HepG2 (cell line): Measurements from ENCODE around the gene NUDT14. TPM values are rescaled to one million over a fixed set of nuclear protein-coding genes. Genes with fewer than 3 reads are reported as not detected.

Experiments used
- ARID2 ChIP-seq: sonication (generic); formaldehyde crosslinking; IDR thresholded peaks from 2 replicates; pipeline ENCODE4 v1.8.1; 2022; ENCODE audit warnings: mild to moderate bottlenecking, missing genetic modification reagents, borderline replicate concordance
- GLI4 ChIP-seq: sonication (generic); formaldehyde crosslinking; IDR thresholded peaks from 2 replicates; pipeline ENCODE4 v1.5.1; 2020; ENCODE audit warnings: missing genetic modification reagents, mild to moderate bottlenecking, moderate library complexity, borderline replicate concordance
- GZF1 ChIP-seq: sonication (generic); formaldehyde crosslinking; IDR thresholded peaks from 2 replicates; pipeline ENCODE4 v1.5.1; 2020; ENCODE audit warnings: mild to moderate bottlenecking, missing genetic modification reagents
- MED8 ChIP-seq: sonication (generic); formaldehyde crosslinking; IDR thresholded peaks from 2 replicates; pipeline ENCODE4 v1.8.1; 2023; ENCODE audit warnings: mild to moderate bottlenecking, missing genetic modification reagents; ENCODE audit not compliant: insufficient replicate concordance
- MXD1 ChIP-seq: sonication (generic); formaldehyde crosslinking; IDR thresholded peaks from 2 replicates; pipeline ENCODE4 v1.4.0; 2020; ENCODE audit warnings: mild to moderate bottlenecking, missing genetic modification reagents
- PHF8 ChIP-seq: sonication (generic); formaldehyde crosslinking; IDR thresholded peaks from 2 replicates; pipeline ENCODE4 v1.5.0; 2020; ENCODE audit warnings: missing genetic modification reagents
- PITX1 ChIP-seq: sonication (generic); formaldehyde crosslinking; IDR thresholded peaks from 2 replicates; pipeline ENCODE4 v1.5.1; 2020; ENCODE audit warnings: mild to moderate bottlenecking, missing genetic modification reagents
- TFDP1 ChIP-seq: IDR thresholded peaks from 2 replicates; pipeline ENCODE4 v1.6.1; 2016; ENCODE audit warnings: missing compliant biosample characterization, missing genetic modification reagents, borderline replicate concordance
- XRCC5 ChIP-seq: fragments of 200-400 bp; formaldehyde crosslinking; optimal IDR thresholded peaks from 2 replicates; pipeline ENCODE3; 2017; ENCODE audit warnings: mild to moderate bottlenecking, low read length
- ZBTB21 ChIP-seq: sonication (generic); formaldehyde crosslinking; IDR thresholded peaks from 2 replicates; pipeline ENCODE4 v1.4.0; 2020; ENCODE audit warnings: missing genetic modification reagents
- ZFY ChIP-seq: sonication (generic); formaldehyde crosslinking; IDR thresholded peaks from 2 replicates; pipeline ENCODE4 v1.4.0; 2020; ENCODE audit warnings: missing genetic modification reagents
- ZMYM2 ChIP-seq: sonication (generic); formaldehyde crosslinking; IDR thresholded peaks from 2 replicates; pipeline ENCODE4 v1.8.0; 2022; ENCODE audit warnings: mild to moderate bottlenecking, missing genetic modification reagents
- ZNF274 ChIP-seq: sonication (generic); formaldehyde crosslinking; IDR thresholded peaks from 2 replicates; pipeline ENCODE4 v1.5.1; 2020; ENCODE audit warnings: mild to moderate bottlenecking, missing genetic modification reagents
- ZNF547 ChIP-seq: sonication (generic); formaldehyde crosslinking; IDR thresholded peaks from 2 replicates; pipeline ENCODE4 v1.5.1; 2020; ENCODE audit warnings: mild to moderate bottlenecking, missing genetic modification reagents
- ZNF687 ChIP-seq: sonication (generic); formaldehyde crosslinking; IDR thresholded peaks from 2 replicates; pipeline ENCODE4 v1.5.1; 2020; ENCODE audit warnings: mild to moderate bottlenecking, missing genetic modification reagents, moderate library complexity
- ZNF782 ChIP-seq: sonication (generic); formaldehyde crosslinking; IDR thresholded peaks from 2 replicates; pipeline ENCODE4 v1.4.0; 2020; ENCODE audit warnings: missing genetic modification reagents, mild to moderate bottlenecking, borderline replicate concordance
- polyA plus RNA-seq, 8 experiments: library from polyadenylated mRNA; depleted of rRNA in 3 of 8; stranded (reverse) in 7 of 8; unstranded in 1 of 8; fragments of >200 nt; fragmentation: Illumina TruSeq in 4 of 8; extraction: Trizol in 4 of 8; gene quantifications; 2 replicates each; pipeline versions ENCODE4 v1.2.1 to v1.2.3, GENCODE V29; 2011 to 2016; ENCODE audit warnings: low read depth in 4 of 8, missing spikeins in 1 of 8, mixed read lengths in 1 of 8; ENCODE audit not compliant: insufficient read depth in 1 of 8
- total RNA-seq, 5 experiments: library from RNA; depleted of rRNA; stranded (reverse); fragments of >200 nt; fragmentation: Illumina TruSeq; extraction: Trizol; gene quantifications; 2 replicates each; pipeline ENCODE4 v1.2.3, GENCODE V29; 2016; ENCODE audit warnings: low read depth in 1 of 5
- TF ChIP-seq, protein P1 (sequence below): sonication (generic); formaldehyde crosslinking; IDR thresholded peaks from 2 replicates; pipeline ENCODE4 v1.4.0; 2020; ENCODE audit warnings: mild to moderate bottlenecking, missing genetic modification reagents
- TF ChIP-seq, protein P2 (sequence below): sonication (generic); formaldehyde crosslinking; IDR thresholded peaks from 2 replicates; pipeline ENCODE4 v1.5.0; 2020; ENCODE audit warnings: missing genetic modification reagents
- TF ChIP-seq, protein P3 (sequence below): IDR thresholded peaks from 2 replicates; pipeline ENCODE4 v1.6.1; 2016; ENCODE audit warnings: mild to moderate bottlenecking, missing biosample characterization, missing genetic modification reagents

Gene NUDT14
- total and polyA plus RNA-seq, 2 of the 13 experiments (the other 11 are each of a cell fraction or from before 2014, with no cell fraction given), result 5.8 to 6.1 TPM

- peak; percentile 67; the same call in 1 of the 2 replicates for TF ChIP-seq TFDP1 (CRISPR knock-in tag)
- TF ChIP-seq GZF1 (CRISPR knock-in tag), result 0 out of 2 replicates have a peak, but pooled peaks have one; percentile 63
- 0 out of 2 replicates have a peak, but pooled peaks have one; percentile 34 for TF ChIP-seq ZNF782 (CRISPR knock-in tag)
- no peak for TF ChIP-seq MED8 (CRISPR knock-in tag)
- peak; percentile 35; the same call in 1 of the 2 replicates for TF ChIP-seq MXD1 (CRISPR knock-in tag)
- 0 out of 2 replicates have a peak, but pooled peaks have one; percentile 27 for TF ChIP-seq PITX1
- TF ChIP-seq ZNF687, result peak; percentile 85
- peak; percentile 41; the same call in 1 of the 2 replicates for TF ChIP-seq ZNF274 (CRISPR knock-in tag)
- TF ChIP-seq, protein P1, sequence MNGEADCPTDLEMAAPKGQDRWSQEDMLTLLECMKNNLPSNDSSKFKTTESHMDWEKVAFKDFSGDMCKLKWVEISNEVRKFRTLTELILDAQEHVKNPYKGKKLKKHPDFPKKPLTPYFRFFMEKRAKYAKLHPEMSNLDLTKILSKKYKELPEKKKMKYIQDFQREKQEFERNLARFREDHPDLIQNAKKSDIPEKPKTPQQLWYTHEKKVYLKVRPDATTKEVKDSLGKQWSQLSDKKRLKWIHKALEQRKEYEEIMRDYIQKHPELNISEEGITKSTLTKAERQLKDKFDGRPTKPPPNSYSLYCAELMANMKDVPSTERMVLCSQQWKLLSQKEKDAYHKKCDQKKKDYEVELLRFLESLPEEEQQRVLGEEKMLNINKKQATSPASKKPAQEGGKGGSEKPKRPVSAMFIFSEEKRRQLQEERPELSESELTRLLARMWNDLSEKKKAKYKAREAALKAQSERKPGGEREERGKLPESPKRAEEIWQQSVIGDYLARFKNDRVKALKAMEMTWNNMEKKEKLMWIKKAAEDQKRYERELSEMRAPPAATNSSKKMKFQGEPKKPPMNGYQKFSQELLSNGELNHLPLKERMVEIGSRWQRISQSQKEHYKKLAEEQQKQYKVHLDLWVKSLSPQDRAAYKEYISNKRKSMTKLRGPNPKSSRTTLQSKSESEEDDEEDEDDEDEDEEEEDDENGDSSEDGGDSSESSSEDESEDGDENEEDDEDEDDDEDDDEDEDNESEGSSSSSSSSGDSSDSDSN (CRISPR knock-in tag), result peak; percentile 72
- TF ChIP-seq, protein P2, sequence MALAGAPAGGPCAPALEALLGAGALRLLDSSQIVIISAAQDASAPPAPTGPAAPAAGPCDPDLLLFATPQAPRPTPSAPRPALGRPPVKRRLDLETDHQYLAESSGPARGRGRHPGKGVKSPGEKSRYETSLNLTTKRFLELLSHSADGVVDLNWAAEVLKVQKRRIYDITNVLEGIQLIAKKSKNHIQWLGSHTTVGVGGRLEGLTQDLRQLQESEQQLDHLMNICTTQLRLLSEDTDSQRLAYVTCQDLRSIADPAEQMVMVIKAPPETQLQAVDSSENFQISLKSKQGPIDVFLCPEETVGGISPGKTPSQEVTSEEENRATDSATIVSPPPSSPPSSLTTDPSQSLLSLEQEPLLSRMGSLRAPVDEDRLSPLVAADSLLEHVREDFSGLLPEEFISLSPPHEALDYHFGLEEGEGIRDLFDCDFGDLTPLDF (CRISPR knock-in tag), result no peak
- TF ChIP-seq, protein P3, sequence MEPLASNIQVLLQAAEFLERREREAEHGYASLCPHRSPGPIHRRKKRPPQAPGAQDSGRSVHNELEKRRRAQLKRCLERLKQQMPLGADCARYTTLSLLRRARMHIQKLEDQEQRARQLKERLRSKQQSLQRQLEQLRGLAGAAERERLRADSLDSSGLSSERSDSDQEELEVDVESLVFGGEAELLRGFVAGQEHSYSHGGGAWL, result peak; percentile 70; the same call in 1 of the 2 replicates
- TF ChIP-seq ZBTB21 (CRISPR knock-in tag), result no peak
- TF ChIP-seq ZFY, result peak; percentile 66
- no peak for TF ChIP-seq XRCC5
- peak; percentile 35; the same call in 1 of the 2 replicates for TF ChIP-seq ZNF547 (CRISPR knock-in tag)
- no peak for TF ChIP-seq ZMYM2 (CRISPR knock-in tag)
- 0 out of 2 replicates have a peak, but pooled peaks have one; percentile 25 for TF ChIP-seq PHF8 (CRISPR knock-in tag)
- no peak for TF ChIP-seq ARID2
- 0 out of 2 replicates have a peak, but pooled peaks have one; percentile 37 for TF ChIP-seq GLI4 (CRISPR knock-in tag)
Measured at GRCh38 chr14:105155681-105156413, 25.3 kb downstream of the NUDT14 start (continued).
